HepG2 (cell line): ENCODE measurements around the gene UNC50. TPM values are rescaled to one million over a fixed set of nuclear protein-coding genes. Genes with fewer than 3 reads are reported as not detected.

Experiments used
- ATAC-seq: fragments of 200-7000 bp; cut with Tn5 transposase; 3 replicates; pipeline ENCODE4 v1.9.1; 2020; ENCODE audit warnings: mild to moderate bottlenecking, moderate library complexity
- BruUV-seq: library from RNA; stranded (reverse); fragments of 400-500 nt; replicated peaks from 2 replicates; lab custom pipeline; 2021; lab: Mats Ljungman, UMichigan
- CTCF ChIA-PET: fragments of 300-600 bp; formaldehyde crosslinking; extraction: SDS; loops from one replicate; lab custom pipeline; 2021; ENCODE audit warnings: low total read pairs, inconsistent platforms, low intra/inter-chr PET ratio; lab: Yijun Ruan, JAX
- POLR2A ChIA-PET: fragments of 350-600 bp; sonication (Branson Sonifier 250); formaldehyde crosslinking; loops from one replicate; lab custom pipeline; 2020; ENCODE audit warnings: antibody characterized with exemption, inconsistent platforms; lab: Yijun Ruan, JAX
- DNase-seq: peaks from one replicate; pipeline ENCODE4 v3.0.0-alpha.2; 2015; ENCODE audit warnings: low spot score
- FAIRE-seq: peaks from 3 replicates; lab custom pipeline; 2011; peaks lifted over from hg19 to GRCh38; lab: Jason Lieb, UNC
- H2AFZ ChIP-seq: one replicate; pipeline ENCODE4 v1.6.1; 2011; ENCODE audit warnings: low read length, inconsistent platforms
- H3K27ac ChIP-seq: fragments of 300-600 bp; 3 replicates; pipeline ENCODE4 v1.8.0; 2011; ENCODE audit warnings: mixed run types, mild to moderate bottlenecking, mixed read lengths, low read length, inconsistent platforms; ENCODE audit not compliant: insufficient read depth; ENCODE audit errors: extremely low read length
- H3K27me3 ChIP-seq, 2 experiments: fragments of 200-600 bp in 1 of 2; 2 replicates in 1 of 2; 3 replicates in 1 of 2; pipeline versions ENCODE4 v1.6.0 to v1.8.0; 2011; ENCODE audit warnings: low read length in 2 of 2, mild to moderate bottlenecking in 2 of 2, moderate library complexity in 2 of 2, inconsistent platforms in 1 of 2; ENCODE audit not compliant: insufficient read depth in 2 of 2, control insufficient read depth in 1 of 2
- H3K36me3 ChIP-seq, 2 experiments: fragments of 200-600 bp in 1 of 2; replicated peaks in 1 of 2; 2 replicates in 1 of 2; 3 replicates in 1 of 2; pipeline versions ENCODE4 v1.5.1 to v1.8.0; 2011; ENCODE audit warnings: low read length in 2 of 2, inconsistent platforms in 1 of 2; ENCODE audit not compliant: insufficient read depth in 2 of 2, control insufficient read depth in 1 of 2
- H3K4me1 ChIP-seq: 2 replicates; pipeline ENCODE4 v1.5.1; 2012; ENCODE audit warnings: low read length, inconsistent platforms; ENCODE audit not compliant: insufficient read depth
- H3K4me2 ChIP-seq: 2 replicates; pipeline ENCODE4 v1.6.0; 2011; ENCODE audit warnings: low read depth, low read length, inconsistent platforms
- H3K4me3 ChIP-seq, 3 experiments: fragments of 200-600 bp in 1 of 3; sonication (generic), shearing (Covaris generic) in 1 of 3; replicated peaks in 1 of 3; 2 replicates each; pipeline ENCODE4 v1.5.1; 2011 to 2016; ENCODE audit warnings: low read length in 3 of 3, inconsistent platforms in 2 of 3, low read depth in 2 of 3, mild to moderate bottlenecking in 2 of 3, control low read depth in 1 of 3, mixed read lengths in 1 of 3; ENCODE audit not compliant: insufficient read depth in 1 of 3
- H3K79me2 ChIP-seq: one replicate; pipeline ENCODE4 v1.6.1; 2011; ENCODE audit warnings: low read length, inconsistent platforms; ENCODE audit not compliant: insufficient read depth
- H3K9ac ChIP-seq: 2 replicates; pipeline ENCODE4 v1.6.0; 2011; ENCODE audit warnings: mild to moderate bottlenecking, low read depth, low read length, inconsistent platforms; ENCODE audit not compliant: insufficient read depth
- H3K9me3 ChIP-seq: 2 replicates; pipeline ENCODE4 v1.5.1; 2012; ENCODE audit warnings: mild to moderate bottlenecking, low read length
- H4K20me1 ChIP-seq: 2 replicates; pipeline ENCODE4 v1.6.0; 2011; ENCODE audit warnings: inconsistent platforms, mild to moderate bottlenecking, low read length, moderate library complexity; ENCODE audit not compliant: insufficient read depth
- BHLHE40 ChIP-seq: IDR thresholded peaks from 2 replicates; pipeline ENCODE4 v1.6.1; 2011; ENCODE audit warnings: low read length, improper control_type of control experiment
- CBX1 ChIP-seq: IDR thresholded peaks from one replicate; pipeline ENCODE4 v1.6.1; 2016; ENCODE audit warnings: antibody characterized with exemption, low read depth
- HMG20B ChIP-seq: conservative IDR thresholded peaks from 2 replicates; pipeline ENCODE4 v1.6.1; 2016; ENCODE audit warnings: missing genetic modification reagents, missing compliant biosample characterization
- KLF12 ChIP-seq: sonication (generic); formaldehyde crosslinking; IDR thresholded peaks from 2 replicates; pipeline ENCODE4 v1.4.0; 2020; ENCODE audit warnings: missing genetic modification reagents, borderline replicate concordance
- MYC ChIP-seq: sonication (generic); formaldehyde crosslinking; IDR thresholded peaks from 2 replicates; pipeline ENCODE4 v1.9.0; 2021; ENCODE audit warnings: missing genetic modification reagents, borderline replicate concordance
- NFYC ChIP-seq: IDR thresholded peaks from 2 replicates; pipeline ENCODE4 v1.6.1; 2016; ENCODE audit warnings: missing genetic modification reagents, missing compliant biosample characterization
- RBM22 ChIP-seq: fragments of 200-400 bp; formaldehyde crosslinking; optimal IDR thresholded peaks from 2 replicates; pipeline ENCODE3; 2017; ENCODE audit warnings: mild to moderate bottlenecking, low read length, moderate library complexity
- SCMH1 ChIP-seq: sonication (generic); formaldehyde crosslinking; IDR thresholded peaks from 2 replicates; pipeline ENCODE4 v1.9.0; 2021; ENCODE audit warnings: missing genetic modification reagents, mild to moderate bottlenecking, borderline replicate concordance
- THAP11 ChIP-seq: IDR thresholded peaks from 2 replicates; pipeline ENCODE4 v1.6.1; 2016; ENCODE audit warnings: missing biosample characterization, missing genetic modification reagents
- ZNF124 ChIP-seq: sonication (generic); formaldehyde crosslinking; IDR thresholded peaks from 2 replicates; pipeline ENCODE4 v1.4.0; 2020; ENCODE audit warnings: missing genetic modification reagents
- ZNF354B ChIP-seq: sonication (generic); formaldehyde crosslinking; IDR thresholded peaks from 2 replicates; pipeline ENCODE4 v1.8.0; 2022; ENCODE audit warnings: mild to moderate bottlenecking, missing genetic modification reagents
- ZNF773 ChIP-seq: sonication (generic); formaldehyde crosslinking; IDR thresholded peaks from 2 replicates; pipeline ENCODE4 v1.4.0; 2020; ENCODE audit warnings: missing genetic modification reagents, borderline replicate concordance
- ZSCAN9 ChIP-seq: IDR thresholded peaks from 2 replicates; pipeline ENCODE4 v1.6.1; 2016; ENCODE audit warnings: borderline replicate concordance
- WGBS: methylation state at CpG from one replicate; pipeline ENCODE4 v1.1.6; 2017; ENCODE audit warnings: low lambda C conversion rate; 5-methylcytosine and 5-hydroxymethylcytosine counted together
- in situ Hi-C: cut with HindIII; loops from 2 replicates; pipeline ENCODE4 v1.10.0; 2017; ENCODE audit warnings: low pct_unique_long_range_greater_than_20kb; ENCODE audit not compliant: extremely low pct_ligation_motif_present
- intact Hi-C: fragments of 100-400 bp; cut with micrococcal nuclease; formaldehyde crosslinking; loops from one replicate; pipeline ENCODE4 v1.10.0; 2022; ENCODE audit not compliant: unreplicated experiment
- polyA plus RNA-seq, 8 experiments: library from polyadenylated mRNA; depleted of rRNA in 3 of 8; stranded (reverse) in 7 of 8; unstranded in 1 of 8; fragments of >200 nt; fragmentation: Illumina TruSeq in 4 of 8; extraction: Trizol in 4 of 8; gene quantifications; 2 replicates each; pipeline versions ENCODE4 v1.2.1 to v1.2.3, GENCODE V29; 2011 to 2016; ENCODE audit warnings: low read depth in 4 of 8, missing spikeins in 1 of 8, mixed read lengths in 1 of 8; ENCODE audit not compliant: insufficient read depth in 1 of 8
- total RNA-seq, 5 experiments: library from RNA; depleted of rRNA; stranded (reverse); fragments of >200 nt; fragmentation: Illumina TruSeq; extraction: Trizol; gene quantifications; 2 replicates each; pipeline ENCODE4 v1.2.3, GENCODE V29; 2016; ENCODE audit warnings: low read depth in 1 of 5
- TF ChIP-seq, protein P1 (sequence below): sonication (generic); formaldehyde crosslinking; IDR thresholded peaks from 2 replicates; pipeline ENCODE4 v1.5.0; 2020; ENCODE audit warnings: missing genetic modification reagents, mild to moderate bottlenecking, borderline replicate concordance
- TF ChIP-seq, protein P2 (sequence below): sonication (generic); formaldehyde crosslinking; IDR thresholded peaks from 2 replicates; pipeline ENCODE4 v1.8.0; 2023; ENCODE audit warnings: mild to moderate bottlenecking, missing genetic modification reagents

UNC50 gene
- total and polyA plus RNA-seq, 2 of the 13 experiments (the other 11 are each of a cell fraction or from before 2014, with no cell fraction given): 92.6 to 95.6 TPM

DNA sequence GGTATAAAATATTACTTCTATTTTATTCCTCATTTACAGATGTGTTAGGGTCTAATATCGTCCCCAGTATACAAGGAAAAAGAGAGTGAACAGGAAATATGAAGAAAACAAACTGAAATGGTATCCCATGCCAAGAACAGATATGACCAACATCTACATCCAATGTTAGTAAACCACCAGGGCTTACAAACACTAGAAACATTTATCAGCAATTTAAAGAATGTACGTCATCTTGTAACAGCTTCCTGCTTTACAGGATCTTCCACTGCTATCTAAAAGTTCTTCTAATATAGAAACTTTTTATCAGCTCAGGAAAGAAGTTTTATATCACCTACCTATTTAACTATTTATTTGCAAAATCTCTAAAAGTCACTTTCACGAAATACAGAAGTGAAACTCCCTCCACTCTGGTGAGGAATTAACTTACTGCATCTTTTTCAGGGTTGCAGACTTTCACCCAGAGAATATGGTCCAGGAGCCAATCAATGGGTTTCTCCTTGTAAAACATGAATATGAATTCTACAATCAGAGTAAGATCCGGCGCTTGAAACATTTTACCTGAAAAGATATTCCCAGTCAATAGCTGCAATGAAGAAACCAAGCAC lies 35.2 kb downstream of the UNC50 start:
- POLR2A ChIA-PET: no interaction called here
- FAIRE-seq: no peak
- intact Hi-C loops: loop anchor here (10.0 kb wide), 2 partner anchors 61 to 281 kb away; no protein-coding TSS in a partner anchor

DNA sequence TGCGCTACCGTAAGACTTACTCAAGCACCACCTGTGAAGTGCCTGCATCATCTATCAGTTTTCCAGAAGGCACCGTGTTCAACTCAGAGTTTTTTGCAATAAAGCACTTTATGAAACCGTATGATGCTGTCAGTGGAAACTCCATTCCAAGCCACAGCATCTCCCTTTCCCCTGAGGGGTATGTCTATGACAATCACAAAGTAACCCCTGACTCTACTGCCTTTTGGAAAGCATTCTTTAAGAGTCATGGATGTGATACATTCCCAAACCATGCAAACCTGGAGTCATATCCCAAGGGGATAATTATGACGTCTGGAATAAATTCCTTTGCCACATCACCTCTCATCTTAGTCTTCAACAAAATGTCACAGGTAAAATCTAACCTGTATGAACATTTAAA lies 39.2 kb downstream of the UNC50 start:
- Histone ChIP-seq H3K9me3 (no peaks in the 10 kb centered on the region), H2AFZ (no peak overlapping the region), H3K4me1 (peaks cover 10% of the 10 kb centered on the region; the same call in 1 of the 2 replicates), H3K9ac (no peak overlapping the region), H3K27ac (no peak overlapping the region), H3K79me2 (peaks cover 5% of the 10 kb centered on the region), H3K27me3 (no peaks in the 10 kb centered on the region), H3K4me3 (no peak overlapping the region), H4K20me1 (peaks cover 5% of the 10 kb centered on the region), H3K36me3 (peaks cover 9 to 49% of the 10 kb centered on the region in 2 experiments; a peak in 4 of 5 replicates), H3K4me2 (no peak overlapping the region)
- DNase-seq: no peak
- 81% methylated on average over 5 of the region's 5 CpGs for WGBS
- intact Hi-C loops: loop anchor here (10.0 kb wide), 2 partner anchors 57 to 277 kb away; no protein-coding TSS in a partner anchor
- FAIRE-seq: no peak
- TF ChIP-seq KLF12 (CRISPR knock-in tag): no peak
- TF ChIP-seq SCMH1 (CRISPR knock-in tag): no peak
- TF ChIP-seq ZSCAN9 (CRISPR knock-in tag): no peak
- no peak for TF ChIP-seq BHLHE40
- TF ChIP-seq HMG20B (CRISPR knock-in tag): no peak
- TF ChIP-seq, protein P1, sequence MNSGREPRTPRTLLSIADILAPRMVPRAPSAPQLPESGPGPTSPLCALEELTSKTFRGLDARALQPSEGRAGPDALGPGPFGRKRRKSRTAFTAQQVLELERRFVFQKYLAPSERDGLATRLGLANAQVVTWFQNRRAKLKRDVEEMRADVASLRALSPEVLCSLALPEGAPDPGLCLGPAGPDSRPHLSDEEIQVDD (CRISPR knock-in tag): no peak
- no peak for TF ChIP-seq NFYC (CRISPR knock-in tag)
- no peak for TF ChIP-seq CBX1
- no peak for TF ChIP-seq RBM22
- BruUV-seq: no TSS peak
- in situ Hi-C loops: loop anchor here (5.0 kb wide), 1 partner anchor 420 kb away; no protein-coding TSS in a partner anchor
- no peak for ATAC-seq
- ChIA-PET CTCF (no interaction called here), POLR2A (no interaction called here)

More for the DNA sequence above, 35.2 kb downstream of the UNC50 start:
- no peak for TF ChIP-seq MYC (CRISPR knock-in tag)
- TF ChIP-seq THAP11 (CRISPR knock-in tag): no peak
- TF ChIP-seq ZNF354B (CRISPR knock-in tag): no peak
- TF ChIP-seq, protein P2, sequence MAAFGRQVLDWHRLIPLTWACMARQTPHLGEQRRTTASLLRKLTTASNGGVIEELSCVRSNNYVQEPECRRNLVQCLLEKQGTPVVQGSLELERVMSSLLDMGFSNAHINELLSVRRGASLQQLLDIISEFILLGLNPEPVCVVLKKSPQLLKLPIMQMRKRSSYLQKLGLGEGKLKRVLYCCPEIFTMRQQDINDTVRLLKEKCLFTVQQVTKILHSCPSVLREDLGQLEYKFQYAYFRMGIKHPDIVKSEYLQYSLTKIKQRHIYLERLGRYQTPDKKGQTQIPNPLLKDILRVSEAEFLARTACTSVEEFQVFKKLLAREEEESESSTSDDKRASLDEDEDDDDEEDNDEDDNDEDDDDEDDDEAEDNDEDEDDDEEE (CRISPR knock-in tag): no peak
- no peak for TF ChIP-seq ZNF773 (CRISPR knock-in tag)
- TF ChIP-seq ZNF124 (CRISPR knock-in tag): no peak
- TF ChIP-seq, all 625 proteins: peak for 0
- Histone ChIP-seq H4K20me1 (no peaks in the 10 kb centered on the region), H3K4me1 (no peaks in the 10 kb centered on the region), H3K27me3 (no peaks in the 10 kb centered on the region), H3K79me2 (no peaks in the 10 kb centered on the region), H3K27ac (no peak overlapping the region), H2AFZ (no peak overlapping the region), H3K4me3 (no peak overlapping the region), H3K4me2 (no peak overlapping the region), H3K9me3 (no peaks in the 10 kb centered on the region), H3K36me3 (peaks cover 17 to 71% of the 10 kb centered on the region in 2 experiments), H3K9ac (no peak overlapping the region)
- WGBS: 96% methylated on average over 5 of the region's 5 CpGs
- BruUV-seq: no TSS peak
- CTCF ChIA-PET: no interaction called here
- in situ Hi-C loops: no loop called here
- no peak for ATAC-seq
- no peak for DNase-seq
